GM13977 (cell line): ENCODE data around the gene AFAP1.

ENCODE experiments used
- DNase-seq: peaks from one replicate; pipeline ENCODE4 v3.0.0; 2012; ENCODE audit warnings: low spot score
- CTCF ChIP-seq: IDR thresholded peaks from 2 replicates; pipeline ENCODE4 v1.5.1; 2012; ENCODE audit warnings: mild to moderate bottlenecking, control low read depth; ENCODE audit not compliant: insufficient read depth; ENCODE audit errors: extremely low read depth, missing control alignments
- in situ Hi-C: fragments of 300-500 bp; cut with MboI; formaldehyde crosslinking; loops from one replicate; pipeline ENCODE4 v1.12.0; 2022; ENCODE audit warnings: low sequenced_read_pairs, low pct_unique_long_range_greater_than_20kb, mixed read lengths, inconsistent platforms; ENCODE audit not compliant: unreplicated experiment

AFAP1 gene

GRCh38 chr4:7757501-7758471 is 181.9 kb downstream of the AFAP1 start:
- in situ Hi-C loops = no loop called here
- no peak for TF ChIP-seq CTCF
- DNase-seq = no peak

GRCh38 chr4:7756561-7757355 is 182.9 kb downstream of the AFAP1 start:
- no peak for DNase-seq
- in situ Hi-C loops = no loop called here
- no peak for TF ChIP-seq CTCF

- TF ChIP-seq CTCF = no peak
- in situ Hi-C loops = no loop called here
- DNase-seq = no peak
Measured at GRCh38 chr4:7756071-7756470, 183.6 kb downstream of the AFAP1 start.

GRCh38 chr4:7755561-7755960 is 184.1 kb downstream of the AFAP1 start:
- in situ Hi-C loops = no loop called here
- no peak for DNase-seq
- TF ChIP-seq CTCF = no peak

- DNase-seq = no peak
- in situ Hi-C loops = no loop called here
- TF ChIP-seq CTCF = no peak
Measured at GRCh38 chr4:7754565-7755262, 184.9 kb downstream of the AFAP1 start.

GRCh38 chr4:7753931-7754465 is 185.7 kb downstream of the AFAP1 start:
- DNase-seq = no peak
- no peak for TF ChIP-seq CTCF
- in situ Hi-C loops = no loop called here
